A673 (cell line): ENCODE measurements around the gene SSUH2. TPM values are rescaled to one million over a fixed set of nuclear protein-coding genes. Genes with fewer than 3 reads are reported as not detected.

ENCODE experiments used
- BruUV-seq: library from RNA; stranded (reverse); fragments of 400-500 nt; replicated peaks from 2 replicates; lab custom pipeline; 2021; lab: Mats Ljungman, UMichigan
- CTCF ChIA-PET: fragments of 300-600 bp; sonication (Branson Sonifier 250); formaldehyde crosslinking; loops from one replicate; lab custom pipeline; 2022; ENCODE audit warnings: antibody characterized with exemption; lab: Charles Lee
- POLR2A ChIA-PET: fragments of 300-600 bp; sonication (Branson Sonifier 250); formaldehyde crosslinking; loops from one replicate; lab custom pipeline; 2022; ENCODE audit warnings: antibody characterized with exemption; ENCODE audit not compliant: low non-redundant PET; lab: Charles Lee
- DNase-seq: peaks from one replicate; pipeline ENCODE4 v3.0.0-alpha.2; 2015; ENCODE audit warnings: low spot score
- H3K27ac ChIP-seq: fragments of 200-600 bp; sonication (generic); 2 replicates; pipeline ENCODE4 v1.5.1; 2016; ENCODE audit warnings: mixed run types, low read depth, mild to moderate bottlenecking, mixed read lengths, antibody characterized with exemption, low read length; ENCODE audit not compliant: poor library complexity, severe bottlenecking
- H3K27me3 ChIP-seq: fragments of 200-600 bp; sonication (generic); replicated peaks from 2 replicates; pipeline ENCODE4 v1.6.1; 2017; ENCODE audit warnings: mixed run types, low read depth, mild to moderate bottlenecking, mixed read lengths, antibody characterized with exemption, low read length; ENCODE audit not compliant: insufficient read depth, poor library complexity
- H3K36me3 ChIP-seq: fragments of 200-600 bp; sonication (generic); 2 replicates; pipeline ENCODE4 v1.6.1; 2016; ENCODE audit warnings: mixed run types, mild to moderate bottlenecking, mixed read lengths, antibody characterized with exemption, low read length; ENCODE audit not compliant: insufficient read depth, poor library complexity, severe bottlenecking
- H3K4me1 ChIP-seq: fragments of 200-600 bp; sonication (generic); 2 replicates; pipeline ENCODE4 v1.6.1; 2017; ENCODE audit warnings: mixed run types, mild to moderate bottlenecking, mixed read lengths, antibody characterized with exemption, low read length; ENCODE audit not compliant: insufficient read depth, poor library complexity, severe bottlenecking
- H3K4me3 ChIP-seq: fragments of 200-600 bp; sonication (generic); 2 replicates; pipeline ENCODE4 v1.5.1; 2016; ENCODE audit warnings: low read depth, mixed run types, mild to moderate bottlenecking, mixed read lengths, low read length; ENCODE audit not compliant: poor library complexity, severe bottlenecking
- H3K9me3 ChIP-seq: fragments of 200-600 bp; sonication (generic); 2 replicates; pipeline ENCODE4 v1.6.1; 2016; ENCODE audit warnings: mixed run types, low read depth, mild to moderate bottlenecking, mixed read lengths, antibody characterized with exemption, low read length; ENCODE audit not compliant: poor library complexity, severe bottlenecking
- EZH2 ChIP-seq: fragments of 200-600 bp; sonication (generic); IDR thresholded peaks from 2 replicates; pipeline ENCODE4 v1.6.1; 2017; ENCODE audit warnings: borderline replicate concordance, low read depth, mild to moderate bottlenecking, mixed read lengths, antibody characterized with exemption, low read length; ENCODE audit not compliant: poor library complexity, severe bottlenecking
- intact Hi-C: fragments of 100-400 bp; cut with micrococcal nuclease; formaldehyde crosslinking; loops from one replicate; pipeline ENCODE4 v1.10.0; 2022; ENCODE audit not compliant: unreplicated experiment
- total RNA-seq: library from RNA; stranded (reverse); gene quantifications from 2 replicates; pipeline ENCODE4 v1.2.3, GENCODE V29; 2021
- TF ChIP-seq, protein P1 (sequence below): fragments of 300-800, 200-600 bp; sonication (generic); conservative IDR thresholded peaks from 2 replicates; pipeline ENCODE4 v1.5.1; 2017; ENCODE audit warnings: low read depth, mild to moderate bottlenecking, antibody characterized with exemption, low read length, moderate library complexity, mixed read lengths

Gene SSUH2
- total RNA-seq, 1 experiment from 2014 or later: 3.6 TPM

DNA sequence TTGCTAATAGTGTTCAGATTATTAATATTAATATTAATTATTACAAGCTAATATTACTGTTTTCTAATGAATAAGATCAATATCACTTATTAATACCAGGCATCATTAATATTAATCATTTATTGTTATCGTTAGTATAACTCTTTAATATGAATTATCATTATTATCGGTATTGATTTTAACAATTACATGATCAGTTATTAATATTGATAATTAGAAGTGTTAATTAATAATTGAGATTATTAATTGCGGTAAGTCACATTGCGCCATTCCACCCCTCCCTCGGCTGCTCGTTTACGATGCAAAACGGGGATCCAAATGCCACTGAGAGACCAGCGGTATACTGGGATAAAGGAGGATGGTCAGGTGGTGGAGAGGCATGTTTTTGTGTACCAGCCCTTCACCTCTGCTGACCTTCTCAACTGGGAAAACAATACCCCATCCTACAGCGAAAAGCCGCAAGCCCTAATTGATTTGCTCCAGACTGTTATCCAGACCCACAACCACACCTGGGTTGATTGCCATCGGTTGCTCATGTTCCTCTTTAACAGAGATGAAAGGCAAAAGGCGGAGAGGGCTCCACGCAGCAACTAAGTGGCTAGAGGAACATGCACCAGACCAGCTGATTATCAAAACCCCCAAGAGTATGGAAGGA is 28.6 kb upstream of the SSUH2 start:
- Histone ChIP-seq H3K36me3 (no peaks in the 10 kb centered on the region), H3K27ac (no peak overlapping the region), H3K4me3 (no peak overlapping the region), H3K9me3 (no peaks in the 10 kb centered on the region), H3K27me3 (no peaks in the 10 kb centered on the region), H3K4me1 (no peaks in the 10 kb centered on the region)
- ChIA-PET CTCF (no interaction called here), POLR2A (no interaction called here)
- intact Hi-C loops: no loop called here
- TF ChIP-seq EZH2: no peak
- TF ChIP-seq, protein P1, sequence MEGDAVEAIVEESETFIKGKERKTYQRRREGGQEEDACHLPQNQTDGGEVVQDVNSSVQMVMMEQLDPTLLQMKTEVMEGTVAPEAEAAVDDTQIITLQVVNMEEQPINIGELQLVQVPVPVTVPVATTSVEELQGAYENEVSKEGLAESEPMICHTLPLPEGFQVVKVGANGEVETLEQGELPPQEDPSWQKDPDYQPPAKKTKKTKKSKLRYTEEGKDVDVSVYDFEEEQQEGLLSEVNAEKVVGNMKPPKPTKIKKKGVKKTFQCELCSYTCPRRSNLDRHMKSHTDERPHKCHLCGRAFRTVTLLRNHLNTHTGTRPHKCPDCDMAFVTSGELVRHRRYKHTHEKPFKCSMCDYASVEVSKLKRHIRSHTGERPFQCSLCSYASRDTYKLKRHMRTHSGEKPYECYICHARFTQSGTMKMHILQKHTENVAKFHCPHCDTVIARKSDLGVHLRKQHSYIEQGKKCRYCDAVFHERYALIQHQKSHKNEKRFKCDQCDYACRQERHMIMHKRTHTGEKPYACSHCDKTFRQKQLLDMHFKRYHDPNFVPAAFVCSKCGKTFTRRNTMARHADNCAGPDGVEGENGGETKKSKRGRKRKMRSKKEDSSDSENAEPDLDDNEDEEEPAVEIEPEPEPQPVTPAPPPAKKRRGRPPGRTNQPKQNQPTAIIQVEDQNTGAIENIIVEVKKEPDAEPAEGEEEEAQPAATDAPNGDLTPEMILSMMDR: no peak
- DNase-seq: no peak
- BruUV-seq: no TSS peak

DNA sequence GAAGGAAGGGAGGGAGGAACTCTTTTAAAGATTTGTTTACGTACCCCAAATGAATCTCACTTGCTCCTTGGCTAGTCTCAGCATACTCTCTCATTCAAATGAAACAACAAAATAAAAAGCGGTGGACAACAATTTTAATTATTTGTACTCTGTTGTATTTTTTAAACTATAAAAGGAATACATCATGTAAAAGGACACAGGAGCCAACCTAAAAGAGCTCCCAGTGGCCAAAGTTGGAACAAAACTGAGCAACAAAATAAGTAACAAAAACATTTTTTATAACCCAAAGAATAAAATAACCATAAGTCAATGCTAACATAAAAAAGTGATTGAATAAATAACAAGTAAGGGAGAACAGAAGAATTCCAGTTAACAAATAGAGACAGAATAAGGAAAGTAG is 24.4 kb upstream of the SSUH2 start:
- intact Hi-C loops: no loop called here
- no peak overlapping the region for H3K4me3 ChIP-seq
- ChIA-PET CTCF (no interaction called here), POLR2A (no interaction called here)
- H3K9me3 ChIP-seq: no peaks in the 10 kb centered on the region
- DNase-seq: no peak
- TF ChIP-seq EZH2: no peak
- TF ChIP-seq, protein P1: no peak
- H3K36me3 ChIP-seq: no peaks in the 10 kb centered on the region
- H3K27me3 ChIP-seq: no peaks in the 10 kb centered on the region
- H3K4me1 ChIP-seq: no peaks in the 10 kb centered on the region
- H3K27ac ChIP-seq: no peak overlapping the region
- no TSS peak for BruUV-seq

DNA sequence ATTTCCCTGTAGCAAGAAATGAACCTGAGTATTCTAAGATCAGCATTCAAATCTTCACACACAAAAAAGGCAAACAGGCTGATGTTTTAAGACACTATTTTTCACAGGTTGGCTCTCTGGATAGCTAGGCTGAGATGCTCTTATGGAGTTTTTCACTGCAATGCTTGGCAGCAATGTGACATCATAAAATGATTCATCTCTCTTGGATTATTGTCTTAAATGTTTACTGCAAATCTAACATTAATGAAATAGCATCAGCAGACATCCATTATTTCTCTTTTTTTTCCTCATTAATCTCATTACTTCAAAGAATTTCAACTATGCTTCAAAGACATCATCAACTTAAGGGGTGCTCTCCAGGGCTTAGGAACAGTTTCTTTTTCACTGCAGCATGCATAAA is 23.6 kb upstream of the SSUH2 start:
- ChIA-PET CTCF (no interaction called here), POLR2A (no interaction called here)
- intact Hi-C loops: no loop called here
- Histone ChIP-seq H3K27me3 (no peaks in the 10 kb centered on the region), H3K36me3 (no peaks in the 10 kb centered on the region), H3K9me3 (no peaks in the 10 kb centered on the region), H3K4me1 (no peaks in the 10 kb centered on the region), H3K4me3 (no peak overlapping the region), H3K27ac (no peak overlapping the region)
- TF ChIP-seq EZH2: no peak
- no TSS peak for BruUV-seq
- DNase-seq: no peak
